ENCODE measurements around the gene DOCK8. TPM values are rescaled to one million over a fixed set of nuclear protein-coding genes. Genes with fewer than 3 reads are reported as not detected.

The DOCK8 gene
- total and polyA plus RNA-seq, 2 experiments from 2014 or later: 0.94 to 1.2 TPM

- TF ChIP-seq ZNF462 (CRISPR knock-in tag; IDR thresholded peaks at IDR 0.05): no peak
- no peak for TF ChIP-seq POLR2AphosphoS5 (IDR thresholded peaks at IDR 0.05; ENCODE audit: low read depth)
- no peak for TF ChIP-seq CTCF (conservative IDR thresholded peaks at IDR 0.05; ENCODE audit: low read depth in 2 of 2)
- no peak for TF ChIP-seq JUNB (IDR thresholded peaks at IDR 0.05; ENCODE audit: unreplicated experiment)
- TF ChIP-seq STAT1 (IDR thresholded peaks at IDR 0.05; ENCODE audit: unreplicated experiment): no peak
These were observed 247.9 kb downstream of the DOCK8 start (continued) for GRCh38 chr9:462606-463005.

DNA sequence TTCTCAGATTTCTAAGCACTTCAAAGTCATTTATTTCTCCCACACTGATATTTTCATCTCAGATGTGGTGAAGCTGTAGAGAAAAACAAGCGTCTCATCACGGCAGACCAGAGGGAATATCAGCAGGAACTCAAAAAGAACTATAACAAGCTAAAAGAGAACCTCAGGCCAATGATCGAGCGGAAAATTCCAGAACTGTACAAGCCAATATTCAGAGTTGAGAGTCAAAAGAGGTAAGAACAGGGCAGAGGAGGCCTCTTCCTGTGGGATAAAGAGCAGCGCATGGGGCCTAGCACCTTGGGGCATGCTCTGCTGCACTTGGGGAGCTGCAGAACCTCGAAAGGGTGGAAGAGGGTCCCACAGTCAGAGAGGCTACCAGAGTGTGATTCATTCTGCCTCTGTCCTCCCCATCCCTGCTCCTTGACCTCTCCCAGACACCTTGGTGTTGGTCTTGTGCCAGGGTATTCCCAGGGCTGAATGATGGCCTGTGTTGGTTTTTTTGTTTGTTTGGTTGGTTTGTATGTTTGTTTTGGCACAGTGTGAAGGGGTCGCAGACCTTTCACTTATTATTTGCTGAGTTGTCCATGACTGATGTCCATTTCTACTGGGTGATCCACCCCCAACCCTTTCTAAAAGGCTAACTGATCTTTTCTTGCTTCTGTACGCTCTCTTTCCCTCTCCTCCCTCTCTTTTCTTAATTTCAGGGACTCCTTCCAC lies 248.9 kb downstream of the DOCK8 start:
- peak overlapping the region; percentile 57; the same call in 1 of the 2 replicates for H2AFZ ChIP-seq
- no peaks in the 10 kb centered on the region for H3K4me1 ChIP-seq (ENCODE audit: insufficient read depth)
- H3F3A ChIP-seq (replicated peaks; ENCODE audit: low read depth): 0 out of 2 replicates have a peak, but pooled peaks cover 4% of the 10 kb centered on the region
- ATAC-seq: no peak
- no peaks in the 10 kb centered on the region for H4K20me1 ChIP-seq (replicated peaks; ENCODE audit: insufficient read depth)
- peaks cover under 1% of the 10 kb centered on the region for H3K27me3 Mint-ChIP-seq (ENCODE audit: insufficient read depth, low read depth, poor library complexity)
- H3K4me1 Mint-ChIP-seq: peaks cover 9% of the 10 kb centered on the region
- no peak overlapping the region for H3K4me2 ChIP-seq
- no peak overlapping the region for H3K27ac ChIP-seq (ENCODE audit: low read depth)
- no peak overlapping the region for H3K4me3 ChIP-seq
- H3K79me2 ChIP-seq (replicated peaks; ENCODE audit: insufficient read depth): no peaks in the 10 kb centered on the region
- H3K9me3 Mint-ChIP-seq: no peaks in the 10 kb centered on the region
- H3K36me3 ChIP-seq (ENCODE audit: insufficient read depth): no peaks in the 10 kb centered on the region
- no peak for DNase-seq (ENCODE audit: low spot score)
- H3K4me3 Mint-ChIP-seq: no peak overlapping the region
- no peaks in the 10 kb centered on the region for H3K36me3 Mint-ChIP-seq (ENCODE audit: low read depth)
- H3K27ac Mint-ChIP-seq: no peak overlapping the region
- H3K9me2 ChIP-seq (ENCODE audit: insufficient read depth): no peaks in the 10 kb centered on the region
- no peaks in the 10 kb centered on the region for H3K27me3 ChIP-seq (ENCODE audit: insufficient read depth)
- TF ChIP-seq EZH2 (IDR thresholded peaks at IDR 0.05; ENCODE audit: low read depth, unreplicated experiment) (no peak), STAT1 (IDR thresholded peaks at IDR 0.05; ENCODE audit: unreplicated experiment) (no peak), NANOG (IDR thresholded peaks at IDR 0.05; ENCODE audit: borderline replicate concordance) (no peak), CTCF (conservative IDR thresholded peaks at IDR 0.05; ENCODE audit: low read depth in 2 of 2) (no peak), POLR2AphosphoS5 (IDR thresholded peaks at IDR 0.05; ENCODE audit: low read depth) (no peak), JUNB (IDR thresholded peaks at IDR 0.05; ENCODE audit: unreplicated experiment) (no peak), CREB1 (CRISPR knock-in tag; IDR thresholded peaks at IDR 0.05; ENCODE audit: low read depth) (no peak)
- TF ChIP-seq, protein P1, sequence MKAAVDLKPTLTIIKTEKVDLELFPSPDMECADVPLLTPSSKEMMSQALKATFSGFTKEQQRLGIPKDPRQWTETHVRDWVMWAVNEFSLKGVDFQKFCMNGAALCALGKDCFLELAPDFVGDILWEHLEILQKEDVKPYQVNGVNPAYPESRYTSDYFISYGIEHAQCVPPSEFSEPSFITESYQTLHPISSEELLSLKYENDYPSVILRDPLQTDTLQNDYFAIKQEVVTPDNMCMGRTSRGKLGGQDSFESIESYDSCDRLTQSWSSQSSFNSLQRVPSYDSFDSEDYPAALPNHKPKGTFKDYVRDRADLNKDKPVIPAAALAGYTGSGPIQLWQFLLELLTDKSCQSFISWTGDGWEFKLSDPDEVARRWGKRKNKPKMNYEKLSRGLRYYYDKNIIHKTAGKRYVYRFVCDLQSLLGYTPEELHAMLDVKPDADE (IDR thresholded peaks at IDR 0.05): no peak

Data from GM23338 (cell line).